B cell (primary cell): Measurements from ENCODE around the gene ZNRF2. TPM values are rescaled to one million over a fixed set of nuclear protein-coding genes. Genes with fewer than 3 reads are reported as not detected.

Experiments
- ATAC-seq: fragments of 200-7000 bp; cut with Tn5 transposase; one replicate; pipeline ENCODE4 v1.10.0; 2021; ENCODE audit warnings: low read depth, mild to moderate bottlenecking, moderate number of reproducible peaks, moderate library complexity
- CTCF ChIA-PET: fragments of 350-600 bp; sonication (Branson Sonifier 250); formaldehyde crosslinking; loops from one replicate; lab custom pipeline; 2021; ENCODE audit warnings: antibody characterized with exemption, inconsistent platforms; lab: Charles Lee
- POLR2A ChIA-PET: fragments of 350-600 bp; sonication (Branson Sonifier 250); formaldehyde crosslinking; loops from one replicate; lab custom pipeline; 2021; ENCODE audit warnings: antibody characterized with exemption; lab: Charles Lee
- DNase-seq: peaks from one replicate; pipeline ENCODE4 v3.0.0; 2013
- H2AFZ ChIP-seq: 2 replicates; pipeline ENCODE4 v1.6.1; 2012; ENCODE audit warnings: mild to moderate bottlenecking, low read depth, low read length; ENCODE audit not compliant: insufficient read depth, poor library complexity, severe bottlenecking
- H3K27ac ChIP-seq, 2 donors: 1 replicate in 1 of 2; 2 replicates in 1 of 2; pipeline ENCODE4 v1.5.1; 2012 to 2013; ENCODE audit warnings: low read length in 2 of 2, mild to moderate bottlenecking in 2 of 2, moderate library complexity in 1 of 2
- H3K27me3 ChIP-seq, 4 experiments: fragments of 200-600 bp in 1 of 4; sonication (generic) in 1 of 4; replicated peaks in 1 of 4; 1 replicate in 2 of 4; 2 replicates in 2 of 4; pipeline versions ENCODE4 v1.6.1 to v1.7.0; 2013 to 2016; ENCODE audit warnings: low read length in 3 of 4, mild to moderate bottlenecking in 2 of 4, mixed read lengths in 1 of 4, moderate library complexity in 1 of 4; ENCODE audit not compliant: insufficient read depth in 4 of 4, control insufficient read depth in 3 of 4; ENCODE audit errors: control extremely low read depth in 1 of 4
- H3K36me3 ChIP-seq, 2 experiments: replicated peaks in 1 of 2; 1 replicate in 1 of 2; 2 replicates in 1 of 2; pipeline versions ENCODE4 v1.6.1 to v1.7.1; 2013; ENCODE audit warnings: low read length in 1 of 2; ENCODE audit not compliant: insufficient read depth in 2 of 2, control insufficient read depth in 1 of 2; ENCODE audit errors: control extremely low read depth in 1 of 2, extremely low read depth in 1 of 2
- H3K4me1 ChIP-seq, 2 donors: fragments of 200-600 bp in 1 of 2; sonication (generic) in 1 of 2; 1 replicate in 1 of 2; 2 replicates in 1 of 2; pipeline versions ENCODE4 v1.5.1 to v1.6.1; 2013 to 2017; ENCODE audit warnings: low read length in 2 of 2; ENCODE audit not compliant: control insufficient read depth in 2 of 2, insufficient read depth in 2 of 2
- H3K4me2 ChIP-seq: replicated peaks from 2 replicates; pipeline ENCODE3; 2012; ENCODE audit warnings: mild to moderate bottlenecking, low read depth, low read length; ENCODE audit not compliant: poor library complexity, severe bottlenecking
- H3K4me3 ChIP-seq, 5 experiments: fragments of 200-600 bp in 1 of 5; sonication (generic) in 1 of 5; 1 replicate in 3 of 5; 2 replicates in 2 of 5; pipeline versions ENCODE4 v1.5.1 to v1.7.0; 2011 to 2016; ENCODE audit warnings: low read length in 4 of 5, mild to moderate bottlenecking in 4 of 5, low read depth in 2 of 5, control low read depth in 1 of 5, moderate library complexity in 1 of 5; ENCODE audit not compliant: insufficient read depth in 1 of 5; ENCODE audit errors: control extremely low read depth in 1 of 5, extremely low read depth in 1 of 5
- H3K79me2 ChIP-seq: fragments of 200-600 bp; sonication (generic); one replicate; pipeline ENCODE4 v1.6.0; 2016; ENCODE audit warnings: low read length; ENCODE audit not compliant: control insufficient read depth, insufficient read depth
- H3K9ac ChIP-seq: fragments of 200-600 bp; sonication (generic); 2 replicates; pipeline ENCODE4 v1.6.1; 2017; ENCODE audit warnings: mild to moderate bottlenecking, low read length, moderate library complexity
- H3K9me3 ChIP-seq, 3 donors: one replicate each; pipeline versions ENCODE4 v1.6.1 to v1.7.1; 2013; ENCODE audit warnings: low read length in 2 of 3; ENCODE audit not compliant: control insufficient read depth in 2 of 3, insufficient read depth in 1 of 3; ENCODE audit errors: control extremely low read depth in 1 of 3
- H4K20me1 ChIP-seq: 2 replicates; pipeline ENCODE4 v1.6.0; 2012; ENCODE audit warnings: mild to moderate bottlenecking, low read length; ENCODE audit not compliant: insufficient read depth, control insufficient read depth, poor library complexity, severe bottlenecking
- H3K27ac Mint-ChIP-seq: one replicate; pipeline ENCODE4 v1.8.0; 2021; ENCODE audit warnings: mixed read lengths
- H3K27me3 Mint-ChIP-seq: one replicate; pipeline ENCODE4 v1.8.0; 2021; ENCODE audit warnings: mixed read lengths
- H3K4me1 Mint-ChIP-seq: one replicate; pipeline ENCODE4 v1.8.0; 2021; ENCODE audit warnings: mixed read lengths
- H3K4me3 Mint-ChIP-seq: one replicate; pipeline ENCODE4 v1.8.0; 2021; ENCODE audit warnings: mixed read lengths
- H3K9me3 Mint-ChIP-seq: one replicate; pipeline ENCODE4 v1.8.0; 2022; ENCODE audit warnings: mixed read lengths; ENCODE audit not compliant: insufficient read depth
- CTCF ChIP-seq: fragments of 200-600 bp; IDR thresholded peaks from one replicate; pipeline ENCODE4 v1.8.0; 2022; ENCODE audit warnings: antibody characterized with exemption, mild to moderate bottlenecking
- EZH2 ChIP-seq: IDR thresholded peaks from 2 replicates; pipeline ENCODE4 v1.6.1; 2012; ENCODE audit warnings: borderline replicate concordance, low read depth, mild to moderate bottlenecking, moderate library complexity, low read length; ENCODE audit not compliant: insufficient read depth, poor library complexity, severe bottlenecking
- WGBS: methylation state at CpG from one replicate; pipeline ENCODE4 v1.1.5; 2013; ENCODE audit warnings: missing lambda C conversion rate; ENCODE audit not compliant: insufficient coverage; 5-methylcytosine and 5-hydroxymethylcytosine counted together
- intact Hi-C: fragments of 100-400 bp; cut with micrococcal nuclease; formaldehyde crosslinking; loops from one replicate; pipeline ENCODE4 v1.10.0; 2022
- polyA plus RNA-seq: library from polyadenylated mRNA; depleted of rRNA; stranded (reverse); fragments of >200 nt; gene quantifications from 2 replicates; pipeline ENCODE4 v1.2.3, GENCODE V29; 2012
- total RNA-seq, 2 donors: library from RNA; stranded (reverse); fragments of 120-200 nt in 1 of 2; gene quantifications; 1 replicate in 1 of 2; 2 replicates in 1 of 2; pipeline versions ENCODE4 v1.2.3 to v1.2.4, GENCODE V29; 2013 to 2022

Gene ZNRF2
- total and polyA plus RNA-seq, 2 donors (not counting 1 experiment from before 2014, with no cell fraction given) = 6.4 to 32.0 TPM

DNA sequence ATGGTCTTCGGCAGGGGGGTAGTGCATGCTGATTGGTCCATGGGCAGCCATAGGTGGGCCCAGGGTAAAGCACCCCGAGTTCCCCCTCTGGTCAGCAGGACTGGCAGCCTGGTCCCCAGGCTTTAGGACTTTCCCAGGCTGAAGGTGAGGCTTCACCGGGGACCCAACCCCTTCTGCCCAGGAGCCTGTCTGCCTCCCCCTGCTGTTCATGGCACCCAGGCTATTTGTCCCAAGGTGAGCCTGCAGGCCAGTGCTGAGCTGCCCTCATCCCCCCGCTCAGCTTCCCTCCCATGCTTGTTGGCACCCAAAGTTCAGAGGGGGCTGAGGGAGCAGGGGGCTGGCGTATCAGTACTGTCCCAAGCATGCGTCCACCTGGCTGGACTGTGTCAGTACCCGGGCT is 38.5 kb upstream of the ZNRF2 start:
- no peak overlapping the region for H3K4me3 ChIP-seq
- H3K27ac Mint-ChIP-seq = no peak overlapping the region
- TF ChIP-seq CTCF = no peak
- ATAC-seq = no peak
- no peak overlapping the region for H2AFZ ChIP-seq
- POLR2A ChIA-PET = no interaction called here
- DNase-seq = no peak
- H3K4me1 Mint-ChIP-seq = peaks cover 17% of the 10 kb centered on the region
- peaks cover 1 to 13% of the 10 kb centered on the region in 2 donors for H3K4me1 ChIP-seq
- no peak overlapping the region for H3K4me2 ChIP-seq
- no peaks in the 10 kb centered on the region for H4K20me1 ChIP-seq
- H3K79me2 ChIP-seq = no peaks in the 10 kb centered on the region
- intact Hi-C loops = no loop called here
- H3K27me3 ChIP-seq = no peaks in the 10 kb centered on the region
- WGBS = 93% methylated on average over 7 of the region's 7 CpGs
- H3K36me3 ChIP-seq = no peaks in the 10 kb centered on the region
- no peak overlapping the region for H3K9ac ChIP-seq
- no peak overlapping the region for H3K4me3 Mint-ChIP-seq
- CTCF ChIA-PET = interaction anchor here (1.4 kb wide), 1 partner anchor 23 kb away, joined by 4 read pairs; no protein-coding TSS in a partner anchor
- H3K27ac ChIP-seq = no peak overlapping the region
- H3K27me3 Mint-ChIP-seq = no peaks in the 10 kb centered on the region
- no peaks in the 10 kb centered on the region for H3K9me3 Mint-ChIP-seq
- no peaks in the 10 kb centered on the region for H3K9me3 ChIP-seq

- Histone ChIP-seq H3K27me3 (no peaks in the 10 kb centered on the region), H3K27ac (no peak overlapping the region), H2AFZ (no peak overlapping the region), H3K36me3 (no peaks in the 10 kb centered on the region), H3K4me3 (no peak overlapping the region), H4K20me1 (no peaks in the 10 kb centered on the region), H3K4me1 (peaks cover 0 to 10% of the 10 kb centered on the region in 2 donors), H3K79me2 (no peaks in the 10 kb centered on the region), H3K4me2 (no peak overlapping the region), H3K9me3 (no peaks in the 10 kb centered on the region), H3K9ac (no peak overlapping the region)
- H3K27me3 Mint-ChIP-seq = no peaks in the 10 kb centered on the region
- CTCF ChIA-PET = no interaction called here
- 100% methylated on average over 8 of the region's 8 CpGs for WGBS
- H3K9me3 Mint-ChIP-seq = no peaks in the 10 kb centered on the region
- POLR2A ChIA-PET = no interaction called here
- H3K27ac Mint-ChIP-seq = no peak overlapping the region
- H3K4me3 Mint-ChIP-seq = no peak overlapping the region
- DNase-seq = no peak
- TF ChIP-seq EZH2 = no peak
- TF ChIP-seq CTCF = no peak
- no peak for ATAC-seq
- peaks cover 16% of the 10 kb centered on the region for H3K4me1 Mint-ChIP-seq
- intact Hi-C loops = no loop called here
These were observed 38.0 kb upstream of the ZNRF2 start for GRCh38 chr7:30246392-30246791.
